HCT116 (cell line): ENCODE data around the gene SIGMAR1. TPM values are rescaled to one million over a fixed set of nuclear protein-coding genes. Genes with fewer than 3 reads are reported as not detected.

Experiments
- ATAC-seq: fragments of 200-7000 bp; cut with Tn5 transposase; 2 replicates; pipeline ENCODE4 v1.9.1; 2020; ENCODE audit warnings: mild to moderate bottlenecking, moderate library complexity
- BruUV-seq: library from RNA; stranded (reverse); fragments of 400-500 nt; replicated peaks from 2 replicates; lab custom pipeline; 2021; lab: Mats Ljungman, UMichigan
- CTCF ChIA-PET: fragments of 300-600 bp; sonication (Branson Sonifier 250); formaldehyde crosslinking; loops from one replicate; lab custom pipeline; 2021; ENCODE audit warnings: antibody characterized with exemption; lab: Charles Lee
- POLR2A ChIA-PET: fragments of 300-600, 350-600 bp; sonication (Branson Sonifier 250); formaldehyde crosslinking; loops from one replicate; lab custom pipeline; 2021; ENCODE audit warnings: antibody characterized with exemption; lab: Charles Lee
- RAD21 ChIA-PET, 2 experiments: fragments of 300-600 bp; sonication (Branson Sonifier 250); formaldehyde crosslinking; loops; one replicate each; lab custom pipeline; 2023; ENCODE audit warnings: low total read pairs in 2 of 2; ENCODE audit not compliant: uncharacterized antibody in 2 of 2, unreplicated experiment in 2 of 2, low non-redundant PET in 1 of 2; lab: Charles Lee
- DNase-seq: peaks from one replicate; pipeline ENCODE4 v3.0.0-alpha.2; 2010; ENCODE audit warnings: low read depth, low spot score
- H2AFZ ChIP-seq: fragments of 200-600 bp; shearing (Covaris generic), sonication (generic); 2 replicates; pipeline ENCODE4 v1.6.1; 2017; ENCODE audit warnings: low read depth, mixed run types, mixed read lengths, antibody characterized with exemption, low read length; ENCODE audit not compliant: poor library complexity, severe bottlenecking
- H3K27ac ChIP-seq: 2 replicates; pipeline ENCODE4 v1.5.1; 2012; ENCODE audit warnings: low read depth, low read length
- H3K27me3 ChIP-seq: fragments of 200-600 bp; sonication (generic); 2 replicates; pipeline ENCODE4 v1.6.1; 2016; ENCODE audit warnings: mixed run types, low read length, mixed read lengths; ENCODE audit not compliant: insufficient read depth
- H3K36me3 ChIP-seq, 2 experiments: fragments of 200-500 bp in 1 of 2; fragments of 200-600 bp in 1 of 2; sonication (Bioruptor generic) in 1 of 2; sonication (generic) in 1 of 2; 2 replicates each; pipeline versions ENCODE4 v1.5.1 to v1.6.1; 2014 to 2016; ENCODE audit warnings: low read length in 2 of 2, inconsistent platforms in 1 of 2, mixed read lengths in 1 of 2, mixed run types in 1 of 2; ENCODE audit not compliant: insufficient read depth in 2 of 2, control insufficient read depth in 1 of 2
- H3K4me1 ChIP-seq, 2 experiments: fragments of 200-600 bp in 1 of 2; sonication (generic) in 1 of 2; 2 replicates each; pipeline versions ENCODE4 v1.5.1 to v1.6.1; 2012 to 2017; ENCODE audit warnings: low read length in 2 of 2, inconsistent platforms in 1 of 2, mild to moderate bottlenecking in 1 of 2, mixed read lengths in 1 of 2, mixed run types in 1 of 2, moderate library complexity in 1 of 2; ENCODE audit not compliant: insufficient read depth in 2 of 2, control insufficient read depth in 1 of 2
- H3K4me2 ChIP-seq: fragments of 200-600 bp; sonication (generic); 2 replicates; pipeline ENCODE4 v1.6.1; 2017; ENCODE audit warnings: mixed run types, low read length, mixed read lengths
- H3K4me3 ChIP-seq, 2 experiments: fragments of 200-600 bp in 1 of 2; sonication (generic) in 1 of 2; replicated peaks in 1 of 2; 2 replicates each; pipeline ENCODE4 v1.5.1; 2011 to 2016; ENCODE audit warnings: low read length in 2 of 2, control low read depth in 1 of 2, low read depth in 1 of 2, mild to moderate bottlenecking in 1 of 2, mixed read lengths in 1 of 2, mixed run types in 1 of 2
- H3K79me2 ChIP-seq: fragments of 200-600 bp; sonication (generic); 2 replicates; pipeline ENCODE4 v1.6.1; 2017; ENCODE audit warnings: mild to moderate bottlenecking, mixed run types, low read length, moderate library complexity, mixed read lengths; ENCODE audit not compliant: insufficient read depth
- H3K9ac ChIP-seq: fragments of 200-600 bp; sonication (generic); 2 replicates; pipeline ENCODE4 v1.6.1; 2016; ENCODE audit warnings: low read length, mixed read lengths
- H3K9me2 ChIP-seq: fragments of 200-600 bp; sonication (generic), shearing (Covaris generic); 2 replicates; pipeline ENCODE4 v1.6.1; 2017; ENCODE audit warnings: mixed run types, mild to moderate bottlenecking, moderate library complexity; ENCODE audit not compliant: insufficient read depth
- H3K9me3 ChIP-seq, 2 experiments: fragments of 200-500 bp in 1 of 2; fragments of 200-600 bp in 1 of 2; sonication (Bioruptor generic) in 1 of 2; sonication (generic) in 1 of 2; 2 replicates each; pipeline ENCODE4 v1.6.1; 2014 to 2017; ENCODE audit warnings: low read length in 2 of 2, mixed read lengths in 2 of 2, inconsistent platforms in 1 of 2, low read depth in 1 of 2, mild to moderate bottlenecking in 1 of 2, mixed run types in 1 of 2, moderate library complexity in 1 of 2; ENCODE audit not compliant: control insufficient read depth in 1 of 2, insufficient read depth in 1 of 2
- H4K20me1 ChIP-seq: fragments of 200-600 bp; sonication (generic), shearing (Covaris generic); 2 replicates; pipeline ENCODE4 v1.6.1; 2017; ENCODE audit warnings: mixed run types, mild to moderate bottlenecking, moderate library complexity; ENCODE audit not compliant: insufficient read depth
- CBX3 ChIP-seq: IDR thresholded peaks from 2 replicates; pipeline ENCODE4 v1.6.1; 2012; ENCODE audit warnings: low read depth
- CTCF ChIP-seq, 3 experiments: fragments of 200-600 bp in 1 of 3; sonication (generic) in 1 of 3; IDR thresholded peaks in 2 of 3; conservative IDR thresholded peaks in 1 of 3; 2 replicates each; pipeline ENCODE4 v1.5.1; 2012 to 2017; ENCODE audit warnings: low read depth in 2 of 3, low read length in 2 of 3, antibody characterized with exemption in 1 of 3, borderline replicate concordance in 1 of 3, control low read depth in 1 of 3, mild to moderate bottlenecking in 1 of 3, mixed read lengths in 1 of 3, mixed run types in 1 of 3, moderate library complexity in 1 of 3; ENCODE audit not compliant: insufficient read depth in 1 of 3
- EGR1 ChIP-seq: IDR thresholded peaks from 2 replicates; pipeline ENCODE4 v1.6.1; 2012; ENCODE audit warnings: low read depth
- FOSL1 ChIP-seq: IDR thresholded peaks from 2 replicates; pipeline ENCODE4 v1.6.1; 2012; ENCODE audit warnings: low read depth
- JUND ChIP-seq: IDR thresholded peaks from 2 replicates; pipeline ENCODE4 v1.6.1; 2012
- MAX ChIP-seq: IDR thresholded peaks from 2 replicates; pipeline ENCODE4 v1.6.1; 2012
- POLR2A ChIP-seq: IDR thresholded peaks from 2 replicates; pipeline ENCODE4 v1.7.0; 2011; ENCODE audit warnings: borderline replicate concordance; ENCODE audit not compliant: insufficient read depth, insufficient read length; ENCODE audit errors: extremely low read depth
- SIN3A ChIP-seq: IDR thresholded peaks from 2 replicates; pipeline ENCODE4 v1.6.1; 2012; ENCODE audit warnings: low read depth
- SP1 ChIP-seq: IDR thresholded peaks from 2 replicates; pipeline ENCODE4 v1.6.1; 2012; ENCODE audit warnings: low read depth
- SRF ChIP-seq: IDR thresholded peaks from 2 replicates; pipeline ENCODE4 v1.6.1; 2012; ENCODE audit warnings: low read depth
- TCF7L2 ChIP-seq: IDR thresholded peaks from 2 replicates; pipeline ENCODE4 v1.7.0; 2011; ENCODE audit warnings: borderline replicate concordance, inconsistent platforms; ENCODE audit not compliant: insufficient read depth, insufficient read length; ENCODE audit errors: extremely low read depth
- YY1 ChIP-seq: IDR thresholded peaks from 2 replicates; pipeline ENCODE4 v1.6.1; 2011; ENCODE audit warnings: low read length, low read depth, moderate library complexity, mild to moderate bottlenecking; ENCODE audit not compliant: insufficient replicate concordance; ENCODE audit errors: extremely low read depth
- ZNF274 ChIP-seq: fragments of 200-500 bp; sonication (Bioruptor generic); IDR thresholded peaks from 2 replicates; pipeline ENCODE4 v1.6.1; 2014; ENCODE audit warnings: mild to moderate bottlenecking, low read depth, low read length, inconsistent platforms
- intact Hi-C: fragments of 100-400 bp; cut with micrococcal nuclease; formaldehyde crosslinking; loops from 2 replicates; pipeline ENCODE4 v1.10.0; 2022
- total RNA-seq: library from RNA; stranded (reverse); gene quantifications from one replicate; pipeline ENCODE4 v1.2.1, GENCODE V29; 2021; ENCODE audit not compliant: unreplicated experiment

SIGMAR1 gene
- total RNA-seq, 1 experiment from 2014 or later, result 109 TPM

- ATAC-seq (no peak), DNase-seq (no peak)
- no peak overlapping the region for H3K27ac ChIP-seq
- no peak overlapping the region for H3K4me2 ChIP-seq
- ChIA-PET POLR2A (no interaction called here), RAD21 (interaction anchor here (1.0 to 2.3 kb wide), 2 partner anchors 43 to 187 kb away, joined by 3 to 8 read pairs; no protein-coding TSS in a partner anchor), CTCF (interaction anchor here (0.9 to 3.2 kb wide), 8 partner anchors 15 to 259 kb away, joined by 3 to 47 read pairs (median 7); partner anchors contain the start of gene GALT)
- H3K9ac ChIP-seq, result no peak overlapping the region
- H2AFZ ChIP-seq, result no peak overlapping the region
- no peaks in the 10 kb centered on the region for H3K79me2 ChIP-seq
- H3K4me3 ChIP-seq, result no peak overlapping the region
- no peaks in the 10 kb centered on the region for H3K9me2 ChIP-seq
- H3K27me3 ChIP-seq, result peaks cover 13% of the 10 kb centered on the region; the same call in 1 of the 2 replicates
- no peaks in the 10 kb centered on the region for H3K36me3 ChIP-seq
- no peaks in the 10 kb centered on the region for H3K9me3 ChIP-seq
- TF ChIP-seq FOSL1 (no peak), POLR2A (no peak), EGR1 (no peak)
- H4K20me1 ChIP-seq, result no peaks in the 10 kb centered on the region
- H3K4me1 ChIP-seq, result peaks cover 0 to 8% of the 10 kb centered on the region in 2 experiments; a peak in 2 of 4 replicates
- intact Hi-C loops, result loop anchor here (1.0 to 10.0 kb wide), 4 partner anchors 42 to 186 kb away; no protein-coding TSS in a partner anchor
- BruUV-seq, result no TSS peak
Observed at GRCh38 chr9:34590381-34591247, 47.0 kb downstream of the SIGMAR1 start.

- DNase-seq, result no peak
- Histone ChIP-seq H3K9me2 (no peaks in the 10 kb centered on the region), H3K36me3 (no peaks in the 10 kb centered on the region), H3K27ac (no peak within 1 kb of the TSS), H2AFZ (no peak within 1 kb of the TSS), H3K4me3 (no peak within 1 kb of the TSS), H3K9ac (no peak within 1 kb of the TSS), H3K4me1 (peaks cover 0 to 8% of the 10 kb centered on the region in 2 experiments; a peak in 2 of 4 replicates), H3K4me2 (no peak within 1 kb of the TSS), H3K27me3 (peaks cover 13% of the 10 kb centered on the region; the same call in 1 of the 2 replicates), H4K20me1 (no peaks in the 10 kb centered on the region), H3K79me2 (no peaks in the 10 kb centered on the region), H3K9me3 (no peaks in the 10 kb centered on the region)
- ATAC-seq, result no peak
- POLR2A ChIA-PET, result no interaction called here
- no TSS peak for BruUV-seq
- RAD21 ChIA-PET, result no interaction called here
- CTCF ChIA-PET, result no interaction called here
- intact Hi-C loops, result loop anchor here (5.0 to 10.0 kb wide), 2 partner anchors 88 to 185 kb away; no protein-coding TSS in a partner anchor
- no peak for TF ChIP-seq SIN3A
- no peak for TF ChIP-seq TCF7L2
- TF ChIP-seq MAX, result no peak
- no peak for TF ChIP-seq CTCF (IDR thresholded peaks at IDR 0.05 in 2 of 3, conservative IDR thresholded peaks at IDR 0.05 in 1 of 3; ENCODE audit: borderline replicate concordance in 1 of 3, insufficient read depth in 1 of 3, low read depth in 2 of 3, low read length in 2 of 3)
- no peak for TF ChIP-seq JUND
- TF ChIP-seq YY1, result no peak
- no peak for TF ChIP-seq SP1
- TF ChIP-seq FOSL1, result no peak
- TF ChIP-seq ZNF274, result no peak
- TF ChIP-seq CBX3, result no peak
- no peak for TF ChIP-seq SRF
Observed at GRCh38 chr9:34589636-34590380, 47.8 kb downstream of the SIGMAR1 start, which contains the start of gene CNTFR. TSS of gene CNTFR (minus strand) at chr9:34589724. CDS start at chr9:34568981, 20,743 bp downstream.
